ELR (cell line): ENCODE results near the gene ANKIB1.
A peak's percentile ranks its signal among the peaks of the same experiment; 100 is the strongest.

ENCODE experiments used
- DNase-seq: peaks from one replicate; pipeline ENCODE4 v3.0.0-alpha.2; 2015; ENCODE audit warnings: low read depth

The ANKIB1 gene

DNA sequence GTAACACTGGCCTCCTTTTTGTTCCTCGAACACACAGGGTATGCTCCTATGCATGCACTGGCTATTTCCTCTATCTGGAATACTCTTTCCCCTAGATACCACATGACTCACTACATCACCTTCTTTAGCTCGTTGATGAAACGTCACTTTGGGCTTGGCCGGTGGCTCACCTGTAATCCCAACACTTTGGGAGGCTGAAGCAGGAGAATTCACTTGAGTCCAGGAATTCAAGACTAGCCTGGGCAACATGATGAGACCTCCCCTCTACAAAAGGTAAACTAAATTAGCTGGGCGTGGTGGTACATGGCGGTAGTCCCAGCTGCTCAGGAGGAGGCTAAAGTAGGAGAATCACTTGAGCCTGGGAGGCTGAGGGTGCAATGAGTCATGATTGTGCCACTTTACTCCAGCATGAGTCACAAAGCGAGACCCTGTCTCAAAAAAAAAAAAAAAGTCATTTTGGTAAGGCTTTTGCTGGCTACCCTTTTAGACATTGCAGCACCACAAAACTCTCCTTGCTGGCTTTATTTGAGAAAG is 14.5 kb downstream of the ANKIB1 start:
- DNase-seq = peak; percentile 46

GRCh38 chr7:92266415-92267241 is 20.9 kb downstream of the ANKIB1 start:
- DNase-seq = peak; percentile 78

DNA sequence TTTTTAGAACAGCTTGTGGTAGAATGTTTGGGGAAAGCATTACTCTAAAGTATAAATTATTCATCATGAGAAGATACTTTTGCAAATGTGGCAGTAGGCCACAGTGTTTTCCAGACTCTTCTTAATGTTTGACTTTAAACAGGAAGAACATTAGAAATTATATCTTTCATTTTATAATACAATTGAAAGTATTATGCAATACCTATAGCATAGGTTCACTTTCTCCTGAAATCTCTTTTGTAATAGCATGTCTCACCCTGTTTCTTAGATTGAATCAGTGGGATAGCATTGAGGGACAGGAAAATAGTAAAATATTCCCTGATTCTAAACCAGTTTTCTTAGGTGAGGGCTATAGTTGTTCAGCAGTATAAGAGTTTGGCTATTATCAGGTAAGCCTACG is 23.1 kb downstream of the ANKIB1 start:
- DNase-seq = no peak

DNA sequence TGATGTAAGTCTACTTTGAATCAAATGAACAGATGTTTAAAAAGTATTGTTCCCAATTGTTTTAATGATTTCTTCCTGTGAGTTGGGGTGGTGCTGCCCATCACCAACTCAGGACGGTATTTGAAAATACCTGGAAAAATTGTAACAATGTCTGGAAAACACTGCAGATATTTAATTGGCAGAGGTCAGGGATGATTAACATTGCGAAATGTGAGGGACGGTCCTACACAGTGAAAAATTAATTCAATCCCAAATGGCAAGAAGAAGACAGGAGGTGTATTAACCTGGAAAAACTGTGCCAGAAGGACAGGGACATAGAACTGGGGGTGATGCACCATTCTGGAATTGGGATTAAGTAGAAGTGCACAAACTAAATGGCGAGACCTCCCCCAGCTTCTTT is 29.6 kb downstream of the ANKIB1 start:
- no peak for DNase-seq

- DNase-seq = no peak
Measured at GRCh38 chr7:92276460-92276864, 30.7 kb downstream of the ANKIB1 start.

GRCh38 chr7:92279396-92280031 is 33.7 kb downstream of the ANKIB1 start:
- DNase-seq = no peak

DNA sequence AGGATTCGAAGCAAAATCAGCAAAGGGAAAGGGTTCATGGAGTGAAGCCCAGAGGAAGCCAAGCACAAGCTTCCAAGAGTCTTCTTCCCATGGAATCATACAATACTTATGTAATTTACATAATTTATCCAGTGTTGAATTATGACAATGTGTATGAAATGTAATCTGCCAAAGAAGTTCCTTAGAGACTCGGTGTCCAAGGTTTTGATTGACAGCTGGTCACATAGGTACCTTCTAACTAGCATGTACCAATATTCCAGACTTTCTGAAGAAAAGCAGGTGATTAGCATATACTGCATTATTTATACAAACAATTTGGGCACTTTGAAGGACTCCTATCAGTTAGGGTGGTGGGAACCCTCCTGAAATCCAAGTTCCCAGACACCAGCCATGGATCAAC is 35.3 kb downstream of the ANKIB1 start:
- DNase-seq = no peak

DNA sequence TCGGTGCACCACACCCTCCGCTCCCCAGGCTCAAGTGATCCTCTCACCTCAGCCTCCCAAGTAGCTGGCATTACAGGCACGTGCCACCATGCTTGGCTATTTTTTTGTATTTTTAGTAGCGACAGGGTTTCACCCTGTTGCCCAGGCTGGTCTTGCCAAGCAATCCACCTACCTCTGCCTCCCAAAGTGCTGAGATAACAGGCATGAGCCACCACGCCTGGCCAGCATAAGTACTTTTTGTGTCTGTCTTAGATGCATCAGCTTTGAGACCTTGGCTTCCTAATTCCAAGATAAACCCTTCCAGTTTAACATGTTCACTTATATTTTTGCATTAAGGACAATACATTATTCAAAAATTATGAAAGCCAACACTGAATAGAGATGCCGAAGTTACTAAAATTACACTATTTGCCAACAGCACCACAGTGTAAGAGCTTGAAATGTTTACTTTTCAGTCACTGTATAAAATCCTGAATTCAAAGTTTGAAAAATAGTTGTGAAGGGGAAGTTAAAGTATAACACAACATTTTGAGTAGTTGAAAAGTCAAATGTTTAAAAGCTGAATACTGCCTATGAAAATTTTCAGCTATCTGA is 36.5 kb downstream of the ANKIB1 start:
- DNase-seq = no peak

GRCh38 chr7:92282930-92283329 is 37.2 kb downstream of the ANKIB1 start:
- DNase-seq = no peak

GRCh38 chr7:92289321-92289720 is 43.5 kb downstream of the ANKIB1 start:
- no peak for DNase-seq

- DNase-seq = no peak
Measured at GRCh38 chr7:92292981-92293380, 47.2 kb downstream of the ANKIB1 start.

- DNase-seq = no peak
Measured at GRCh38 chr7:92293896-92294590, 48.3 kb downstream of the ANKIB1 start.

DNA sequence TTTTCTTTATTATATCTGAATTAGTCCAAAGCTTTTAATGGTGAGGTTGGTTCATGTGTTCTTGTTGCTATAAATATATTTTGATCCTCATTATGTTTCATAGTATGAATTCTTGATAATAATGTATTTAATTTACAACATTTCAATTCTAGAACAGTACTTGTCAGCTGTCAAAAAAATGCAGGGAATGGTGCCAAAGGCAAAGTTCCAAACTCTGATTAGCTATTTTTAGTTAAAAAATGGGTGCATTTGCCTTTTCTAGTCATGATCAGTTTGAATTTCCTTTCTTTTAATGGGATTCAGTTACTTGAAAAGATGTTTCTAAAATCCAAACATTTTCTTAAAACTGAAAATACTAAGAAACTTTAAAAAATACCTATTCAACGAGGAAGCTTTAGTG is 49.6 kb downstream of the ANKIB1 start:
- DNase-seq = no peak

GRCh38 chr7:92296235-92296634 is 50.5 kb downstream of the ANKIB1 start:
- DNase-seq = no peak

DNA sequence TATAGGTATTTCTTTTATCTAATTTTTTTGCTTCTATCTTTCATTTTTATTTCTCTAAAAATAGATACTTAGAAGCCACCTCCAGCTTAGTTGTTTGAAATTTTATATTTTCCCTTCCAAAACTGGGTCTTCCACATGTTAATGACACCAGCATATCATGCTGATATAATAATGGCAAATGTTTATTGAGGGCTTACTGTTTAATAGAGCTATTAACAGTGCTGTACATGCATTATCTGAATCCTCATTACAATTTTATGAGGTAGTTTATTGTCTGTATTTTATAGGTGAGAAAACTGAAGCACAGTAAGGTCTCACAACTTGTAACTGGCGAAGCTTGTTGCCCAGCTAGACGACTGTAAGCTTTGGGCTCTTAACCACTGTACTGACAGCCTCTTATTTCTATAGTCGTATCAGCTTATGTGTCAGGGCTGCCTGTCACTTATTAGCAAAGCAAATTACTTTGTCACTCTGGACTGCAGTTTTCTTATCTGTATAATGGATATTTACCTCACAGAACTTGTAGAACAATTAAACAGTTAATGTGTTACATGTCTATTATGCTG is 51.2 kb downstream of the ANKIB1 start:
- DNase-seq = no peak

DNA sequence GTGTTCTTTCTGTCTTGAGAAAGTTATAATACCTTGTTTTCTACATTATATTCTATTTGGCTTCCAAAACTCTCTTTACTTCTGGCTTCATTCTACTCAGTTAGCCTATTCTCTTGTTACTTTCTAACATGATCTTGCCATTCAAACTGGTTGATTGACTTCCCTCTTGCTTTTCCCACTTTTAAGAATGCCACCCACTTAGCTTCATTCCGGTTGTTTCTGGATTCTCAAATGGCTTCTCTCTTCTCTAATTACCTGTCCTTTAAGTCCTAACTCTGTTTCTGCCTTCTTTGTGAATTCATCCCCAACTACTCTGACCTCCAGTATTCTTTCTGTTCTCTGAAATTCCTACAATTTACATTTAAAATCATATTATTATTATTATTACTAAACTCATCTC is 52.0 kb downstream of the ANKIB1 start:
- no peak for DNase-seq

DNA sequence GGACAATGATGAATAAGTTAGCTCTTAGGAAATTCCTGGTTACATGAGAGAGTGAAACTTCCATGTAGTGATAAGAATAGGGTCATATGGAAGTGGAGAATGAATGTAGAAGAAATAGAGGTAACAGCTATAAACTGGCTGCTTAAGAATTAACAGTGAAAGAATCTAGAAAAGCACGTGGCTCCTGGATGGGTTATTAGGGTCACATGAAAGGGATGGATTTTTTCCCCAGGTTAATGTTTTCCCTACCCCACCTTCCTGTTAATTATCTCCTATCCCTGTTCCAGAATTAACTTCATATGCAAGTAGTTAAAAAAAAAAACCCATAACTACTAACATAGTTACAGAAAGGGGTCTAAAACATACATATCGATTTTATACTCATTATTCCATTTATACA is 58.0 kb downstream of the ANKIB1 start:
- DNase-seq = no peak

DNA sequence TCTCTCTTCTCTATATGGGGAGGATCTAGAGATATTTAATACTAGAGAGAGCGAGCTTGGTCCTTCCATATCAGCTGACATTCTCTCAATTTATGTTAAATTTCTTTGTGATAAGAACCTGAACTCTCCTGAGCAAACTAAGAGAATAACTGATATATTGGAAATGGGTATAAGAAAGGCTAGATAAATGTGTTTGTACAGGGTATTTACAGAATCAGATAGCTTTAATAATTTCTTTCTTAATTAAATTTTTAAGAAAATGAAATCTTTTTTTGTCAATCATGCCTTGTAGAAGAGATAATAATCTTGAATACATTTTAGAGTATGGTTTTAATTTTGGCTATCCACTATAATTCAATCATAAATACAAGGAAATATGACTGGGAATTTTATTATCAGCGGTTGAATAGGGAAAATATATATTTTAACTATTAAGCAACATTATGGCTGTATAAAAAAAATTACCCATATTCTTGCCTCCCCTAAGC is 58.7 kb downstream of the ANKIB1 start:
- no peak for DNase-seq

DNA sequence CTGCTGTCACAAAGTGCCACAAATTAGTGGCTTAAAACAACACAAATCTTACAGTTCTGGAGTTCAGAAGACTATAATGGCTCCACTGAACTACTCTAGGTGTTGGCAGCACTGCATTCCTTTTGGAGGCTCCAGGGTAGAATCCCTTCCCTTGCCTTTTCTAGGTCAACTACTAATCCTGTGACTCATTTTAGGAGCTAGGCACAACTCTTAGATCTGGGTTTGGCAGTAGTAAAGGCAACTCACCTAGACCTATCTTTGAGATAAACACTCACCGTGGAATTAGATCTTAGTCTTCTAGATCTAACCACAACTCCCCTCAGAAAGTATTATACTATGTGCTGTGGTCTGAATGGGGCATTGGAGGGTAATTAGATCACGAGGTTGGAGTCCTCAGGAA is 60.4 kb downstream of the ANKIB1 start:
- peak; percentile 33 for DNase-seq

DNA sequence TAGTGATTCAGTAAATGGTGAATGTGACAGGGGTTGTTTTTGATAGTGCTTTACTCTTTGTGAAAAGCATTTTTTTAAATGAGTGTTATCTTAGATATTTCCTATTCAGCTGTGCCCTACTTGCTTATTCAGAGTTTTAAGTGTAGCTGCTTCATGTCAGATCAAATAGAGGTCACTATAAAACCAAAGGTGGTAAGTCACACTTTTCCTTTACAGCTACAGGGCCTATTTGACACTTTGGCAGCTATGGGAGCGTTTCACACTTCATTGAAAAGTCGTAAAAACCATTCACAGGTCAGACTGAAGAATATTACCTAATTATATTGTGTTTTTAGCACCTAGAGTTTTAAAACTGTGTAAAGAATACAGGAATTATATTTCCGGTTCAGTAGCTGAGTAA is 67.3 kb downstream of the ANKIB1 start:
- DNase-seq = no peak

GRCh38 chr7:92319243-92319642 is 73.5 kb downstream of the ANKIB1 start:
- DNase-seq = no peak

DNA sequence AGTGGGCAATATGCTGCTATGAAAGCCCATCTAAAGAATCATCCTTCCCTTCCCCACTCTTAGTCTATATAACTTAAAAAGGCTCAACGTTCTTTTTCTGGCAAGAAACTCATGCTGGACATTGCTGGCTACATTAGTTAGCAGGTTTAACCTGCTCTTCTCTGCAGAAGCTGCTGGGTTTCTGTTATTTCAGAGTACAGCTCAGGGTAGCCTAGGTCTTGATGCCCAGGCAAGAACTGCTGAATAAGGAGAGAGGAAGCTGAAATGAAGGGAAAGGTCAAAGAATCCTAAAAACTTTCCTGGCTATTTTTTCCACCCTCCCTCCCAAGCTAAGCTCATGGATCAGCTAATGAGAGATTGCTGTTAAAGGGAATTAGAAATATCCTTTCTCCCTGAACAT is 79.4 kb downstream of the ANKIB1 start:
- DNase-seq = no peak
